ENCODE measurements around the gene MTERF4.
"Not testable (repeated sequence)": the region's sequence is repeated elsewhere in the genome, so short reads cannot be mapped to it uniquely, and the experiment has no call there.

The MTERF4 gene

DNA sequence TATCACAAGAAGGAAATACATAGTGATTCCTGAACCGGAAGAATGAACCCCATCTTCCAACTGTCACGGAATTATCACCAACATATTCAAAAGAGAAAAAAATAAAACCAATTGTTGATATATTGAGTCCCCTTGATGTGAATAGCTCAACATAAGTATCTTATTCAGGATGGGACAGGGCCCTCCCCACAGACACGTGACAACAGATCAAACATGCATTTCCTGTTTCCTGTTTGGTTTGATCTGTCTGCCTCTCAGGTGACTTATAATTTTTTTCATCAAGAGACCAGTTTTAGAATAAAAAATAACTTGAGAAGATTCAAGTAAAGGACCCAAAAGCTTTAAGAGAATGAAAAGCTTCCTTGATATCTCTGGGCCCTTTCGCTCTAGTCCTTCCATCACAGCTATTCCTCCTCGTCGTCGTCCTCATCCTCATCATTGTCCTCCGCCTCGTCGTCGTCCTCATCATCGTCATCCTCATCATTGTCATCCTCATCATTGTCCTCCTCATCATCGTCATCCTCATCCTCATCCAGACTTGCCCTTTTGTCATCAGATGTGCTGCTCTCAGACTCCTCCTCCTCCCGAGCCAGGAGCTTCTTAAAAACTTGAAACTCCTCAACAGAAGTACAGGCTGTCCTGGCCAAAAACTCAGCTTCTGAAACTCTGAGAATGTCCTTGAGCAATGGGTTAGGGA, 6.3 kb downstream of the MTERF4 start:
- no peak for DNase-seq (ENCODE audit: low read depth)
- H3K4me3 ChIP-seq (ENCODE audit: control insufficient read depth, low read depth, low read length): no peak overlapping the region
- TF ChIP-seq CTCF (conservative IDR thresholded peaks at IDR 0.05; ENCODE audit: control insufficient read depth, insufficient read depth, low read depth, low read length): no peak

DNA sequence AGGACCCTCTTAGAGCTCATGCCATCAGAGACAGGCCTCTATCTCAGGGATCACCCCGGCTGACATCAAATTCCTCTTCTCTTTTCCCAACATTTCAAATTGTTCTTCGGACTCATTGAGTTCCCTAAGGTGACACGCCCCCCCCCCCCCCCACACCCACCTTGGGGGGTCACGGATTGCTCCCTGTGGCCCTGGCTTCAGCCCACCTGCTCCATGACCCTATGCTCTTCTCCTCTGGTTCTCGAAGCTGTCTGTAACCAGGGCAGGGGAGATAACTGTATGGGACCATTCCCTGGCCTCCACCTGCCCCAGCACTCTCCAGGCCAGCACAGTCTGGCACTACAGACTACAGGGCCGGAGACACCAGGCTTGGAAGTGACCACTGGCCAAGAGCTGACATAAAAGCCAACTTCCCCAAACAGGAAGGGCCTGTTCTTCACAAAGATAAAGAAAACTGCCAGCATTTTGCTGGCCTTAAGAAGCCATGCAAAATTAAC, 7.1 kb downstream of the MTERF4 start:
- no peak for DNase-seq (ENCODE audit: low read depth)
- TF ChIP-seq CTCF (conservative IDR thresholded peaks at IDR 0.05; ENCODE audit: control insufficient read depth, insufficient read depth, low read depth, low read length): no peak
- no peak overlapping the region for H3K4me3 ChIP-seq (ENCODE audit: control insufficient read depth, low read depth, low read length)

- no peak for TF ChIP-seq CTCF (conservative IDR thresholded peaks at IDR 0.05; ENCODE audit: control insufficient read depth, insufficient read depth, low read depth, low read length)
- DNase-seq (ENCODE audit: low read depth): no peak
Measured at GRCh38 chr2:241094172-241094571, 7.9 kb downstream of the MTERF4 start.

GRCh38 chr2:241093133-241093781, 8.8 kb downstream of the MTERF4 start:
- DNase-seq (ENCODE audit: low read depth); H3K4me3 ChIP-seq (ENCODE audit: control insufficient read depth, low read depth, low read length): not testable (repeated sequence)

More at GRCh38 chr2:241094172-241094571, 7.9 kb downstream of the MTERF4 start:
- H3K4me3 ChIP-seq (ENCODE audit: control insufficient read depth, low read depth, low read length): no peak overlapping the region

GRCh38 chr2:241092677-241093076, 9.4 kb downstream of the MTERF4 start:
- no peak overlapping the region for H3K4me3 ChIP-seq (ENCODE audit: control insufficient read depth, low read depth, low read length)
- no peak for TF ChIP-seq CTCF (conservative IDR thresholded peaks at IDR 0.05; ENCODE audit: control insufficient read depth, insufficient read depth, low read depth, low read length)
- peak; percentile 72 for DNase-seq (ENCODE audit: low read depth)

DNA sequence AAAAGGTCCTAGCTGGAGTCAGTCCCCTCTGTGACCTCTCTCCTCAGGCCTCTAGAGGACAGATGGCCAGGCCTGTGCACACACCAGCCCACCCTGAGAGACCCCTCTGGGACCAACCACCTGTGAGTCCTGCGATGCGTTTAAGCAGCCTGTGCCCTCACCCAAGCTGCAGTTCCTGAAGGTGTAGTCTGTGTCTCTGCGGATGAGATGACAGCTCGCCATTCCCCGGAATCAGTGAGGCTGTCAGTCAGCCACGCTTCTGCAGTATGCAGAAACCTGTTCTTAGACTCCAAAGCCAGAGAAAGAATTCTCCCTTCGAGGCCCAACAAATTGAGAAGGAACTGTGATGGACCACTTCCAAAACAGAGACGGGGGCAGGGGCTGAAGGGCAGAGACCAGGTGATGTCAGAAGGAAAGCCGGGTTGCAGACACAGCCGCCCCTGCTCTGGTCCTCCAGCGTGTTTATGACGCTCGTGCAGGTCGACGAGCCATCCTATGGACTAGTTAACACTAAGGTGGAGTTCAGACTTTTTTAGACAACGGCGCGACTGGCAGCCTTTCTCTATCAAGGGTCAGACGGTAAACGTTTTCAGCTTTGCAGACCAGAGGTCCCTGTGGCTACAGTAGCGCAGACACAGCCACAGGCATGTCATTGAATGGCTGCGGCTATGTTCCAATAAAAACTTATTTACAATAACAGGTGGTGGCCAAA, 10.2 kb downstream of the MTERF4 start:
- TF ChIP-seq CTCF (conservative IDR thresholded peaks at IDR 0.05; ENCODE audit: control insufficient read depth, insufficient read depth, low read depth, low read length): no peak
- no peak overlapping the region for H3K4me3 ChIP-seq (ENCODE audit: control insufficient read depth, low read depth, low read length)
- no peak for DNase-seq (ENCODE audit: low read depth)

DNA sequence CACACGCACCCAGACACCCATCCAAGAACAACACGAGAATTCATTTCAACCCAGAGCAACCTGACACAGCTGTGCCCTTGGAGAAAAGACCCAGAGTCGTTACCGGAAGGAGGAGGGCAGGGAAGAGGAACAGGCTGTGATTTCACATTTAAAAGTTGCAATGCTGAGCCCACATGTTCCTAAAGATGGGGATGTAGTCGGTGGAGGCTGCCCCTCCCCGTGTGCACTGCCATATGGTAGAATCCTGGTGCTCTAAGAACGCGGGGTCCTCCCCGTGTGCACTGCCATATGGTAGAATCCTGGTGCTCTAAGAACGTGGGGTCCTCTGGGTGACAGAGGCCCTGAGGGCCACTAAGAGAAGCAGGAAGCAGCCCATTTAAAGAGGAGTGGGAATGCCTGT, 10.9 kb downstream of the MTERF4 start:
- H3K4me3 ChIP-seq (ENCODE audit: control insufficient read depth, low read depth, low read length): no peak overlapping the region
- DNase-seq (ENCODE audit: low read depth): no peak
- no peak for TF ChIP-seq CTCF (conservative IDR thresholded peaks at IDR 0.05; ENCODE audit: control insufficient read depth, insufficient read depth, low read depth, low read length)

Measured in fibroblast of mammary gland (primary cell).